HepG2 (cell line): ENCODE data around the gene NFKBIA. TPM values are rescaled to one million over a fixed set of nuclear protein-coding genes. Genes with fewer than 3 reads are reported as not detected.

Experiments used
- ATAD3A ChIP-seq: sonication (generic); formaldehyde crosslinking; IDR thresholded peaks from 2 replicates; pipeline ENCODE4 v1.4.0; 2020; ENCODE audit warnings: missing genetic modification reagents
- ATF5 ChIP-seq: sonication (generic); formaldehyde crosslinking; IDR thresholded peaks from 2 replicates; pipeline ENCODE4 v1.4.0; 2020; ENCODE audit warnings: mild to moderate bottlenecking, low read depth, missing genetic modification reagents
- CC2D1A ChIP-seq: sonication (generic); formaldehyde crosslinking; IDR thresholded peaks from 2 replicates; pipeline ENCODE4 v1.8.1; 2023; ENCODE audit warnings: mild to moderate bottlenecking, missing genetic modification reagents
- GATAD1 ChIP-seq: IDR thresholded peaks from 2 replicates; pipeline ENCODE4 v1.6.1; 2016; ENCODE audit warnings: missing genetic modification reagents, missing compliant biosample characterization
- HMGA1 ChIP-seq: sonication (generic); formaldehyde crosslinking; conservative IDR thresholded peaks from 2 replicates; pipeline ENCODE4 v1.4.0; 2020; ENCODE audit warnings: missing genetic modification reagents
- JUND ChIP-seq: sonication (generic); formaldehyde crosslinking; IDR thresholded peaks from 2 replicates; pipeline ENCODE4 v1.8.0; 2022; ENCODE audit warnings: mild to moderate bottlenecking, missing genetic modification reagents
- MEF2D ChIP-seq: sonication (generic); formaldehyde crosslinking; IDR thresholded peaks from 2 replicates; pipeline ENCODE4 v1.5.1; 2020; ENCODE audit warnings: mild to moderate bottlenecking, missing genetic modification reagents
- MIXL1 ChIP-seq: IDR thresholded peaks from 2 replicates; pipeline ENCODE4 v1.6.1; 2016
- NFYB ChIP-seq: sonication (generic); formaldehyde crosslinking; IDR thresholded peaks from 2 replicates; pipeline ENCODE4 v1.4.0; 2020; ENCODE audit warnings: missing genetic modification reagents
- NONO ChIP-seq, 2 experiments: fragments of 450-650 bp in 1 of 2; sonication (generic) in 1 of 2; formaldehyde crosslinking in 1 of 2; IDR thresholded peaks in 1 of 2; conservative IDR thresholded peaks in 1 of 2; 2 replicates each; pipeline versions ENCODE4 v1.6.1 to v1.8.0; 2017 to 2022; ENCODE audit warnings: mild to moderate bottlenecking in 1 of 2, missing genetic modification reagents in 1 of 2, moderate library complexity in 1 of 2
- RARG ChIP-seq: sonication (generic); formaldehyde crosslinking; IDR thresholded peaks from 2 replicates; pipeline ENCODE4 v1.4.0; 2020; ENCODE audit warnings: low read depth, mild to moderate bottlenecking, missing genetic modification reagents
- REPIN1 ChIP-seq: sonication (generic); formaldehyde crosslinking; IDR thresholded peaks from 2 replicates; pipeline ENCODE4 v1.8.0; 2022; ENCODE audit warnings: missing genetic modification reagents, low read depth, mild to moderate bottlenecking, borderline replicate concordance
- SMAD1 ChIP-seq: sonication (generic); formaldehyde crosslinking; IDR thresholded peaks from 2 replicates; pipeline ENCODE4 v1.4.0; 2020; ENCODE audit warnings: missing genetic modification reagents, low read depth, mild to moderate bottlenecking, borderline replicate concordance
- SRSF1 ChIP-seq: fragments of 200-400 bp; formaldehyde crosslinking; optimal IDR thresholded peaks from 2 replicates; pipeline ENCODE3; 2017; ENCODE audit warnings: mild to moderate bottlenecking, low read depth, low read length, moderate library complexity
- TSC22D2 ChIP-seq: sonication (generic); formaldehyde crosslinking; IDR thresholded peaks from 2 replicates; pipeline ENCODE4 v1.5.1; 2020; ENCODE audit warnings: missing genetic modification reagents, mild to moderate bottlenecking, borderline replicate concordance
- UBTF ChIP-seq: sonication (generic); formaldehyde crosslinking; IDR thresholded peaks from 2 replicates; pipeline ENCODE4 v1.4.0; 2020; ENCODE audit warnings: mild to moderate bottlenecking, missing genetic modification reagents
- ZBTB7B ChIP-seq: sonication (generic); formaldehyde crosslinking; IDR thresholded peaks from 2 replicates; pipeline ENCODE4 v1.4.0; 2020; ENCODE audit warnings: missing genetic modification reagents
- ZNF121 ChIP-seq: sonication (generic); formaldehyde crosslinking; IDR thresholded peaks from 2 replicates; pipeline ENCODE4 v1.5.0; 2020; ENCODE audit warnings: mild to moderate bottlenecking, missing genetic modification reagents
- ZNF367 ChIP-seq: sonication (generic); formaldehyde crosslinking; IDR thresholded peaks from 2 replicates; pipeline ENCODE4 v1.4.0; 2020; ENCODE audit warnings: missing genetic modification reagents, borderline replicate concordance
- ZNF460 ChIP-seq: sonication (generic); formaldehyde crosslinking; IDR thresholded peaks from 2 replicates; pipeline ENCODE4 v1.5.1; 2020; ENCODE audit warnings: missing genetic modification reagents, mild to moderate bottlenecking, borderline replicate concordance
- ZNF503 ChIP-seq: sonication (generic); formaldehyde crosslinking; IDR thresholded peaks from 2 replicates; pipeline ENCODE4 v1.4.0; 2020; ENCODE audit warnings: missing genetic modification reagents
- ZNF615 ChIP-seq: sonication (generic); formaldehyde crosslinking; IDR thresholded peaks from 2 replicates; pipeline ENCODE4 v1.5.0; 2020; ENCODE audit warnings: mild to moderate bottlenecking, missing genetic modification reagents, borderline replicate concordance
- ZNF644 ChIP-seq: IDR thresholded peaks from 2 replicates; pipeline ENCODE4 v1.6.1; 2016; ENCODE audit warnings: low read depth
- ZNF749 ChIP-seq: sonication (generic); formaldehyde crosslinking; IDR thresholded peaks from 2 replicates; pipeline ENCODE4 v1.8.0; 2022; ENCODE audit warnings: mild to moderate bottlenecking, missing genetic modification reagents, moderate library complexity, borderline replicate concordance
- ZSCAN30 ChIP-seq: sonication (generic); formaldehyde crosslinking; IDR thresholded peaks from 2 replicates; pipeline ENCODE4 v1.5.0; 2020; ENCODE audit warnings: mild to moderate bottlenecking, missing genetic modification reagents
- ZSCAN9 ChIP-seq: IDR thresholded peaks from 2 replicates; pipeline ENCODE4 v1.6.1; 2016; ENCODE audit warnings: borderline replicate concordance
- polyA plus RNA-seq, 8 experiments: library from polyadenylated mRNA; depleted of rRNA in 3 of 8; stranded (reverse) in 7 of 8; unstranded in 1 of 8; fragments of >200 nt; fragmentation: Illumina TruSeq in 4 of 8; extraction: Trizol in 4 of 8; gene quantifications; 2 replicates each; pipeline versions ENCODE4 v1.2.1 to v1.2.3, GENCODE V29; 2011 to 2016; ENCODE audit warnings: low read depth in 4 of 8, missing spikeins in 1 of 8, mixed read lengths in 1 of 8; ENCODE audit not compliant: insufficient read depth in 1 of 8
- total RNA-seq, 5 experiments: library from RNA; depleted of rRNA; stranded (reverse); fragments of >200 nt; fragmentation: Illumina TruSeq; extraction: Trizol; gene quantifications; 2 replicates each; pipeline ENCODE4 v1.2.3, GENCODE V29; 2016; ENCODE audit warnings: low read depth in 1 of 5

The NFKBIA gene
- total and polyA plus RNA-seq, 2 of the 13 experiments (the other 11 are each of a cell fraction or from before 2014, with no cell fraction given): 197 to 319 TPM

- TF ChIP-seq ZNF615 (CRISPR knock-in tag) (peak; percentile 63), NFYB (CRISPR knock-in tag) (peak; percentile 52), SMAD1 (CRISPR knock-in tag) (peak; percentile 90), ZNF749 (CRISPR knock-in tag) (peak; percentile 98), NONO (IDR thresholded peaks at IDR 0.05) (no peak), NONO (CRISPR knock-in tag; conservative IDR thresholded peaks at IDR 0.05) (no peak), ZNF460 (CRISPR knock-in tag) (no peak; the same call in 1 of the 2 replicates), ZNF503 (peak; percentile 99), MEF2D (CRISPR knock-in tag) (peak; percentile 98), GATAD1 (CRISPR knock-in tag) (peak; percentile 86), HMGA1 (CRISPR knock-in tag) (no peak; the same call in 1 of the 2 replicates), TSC22D2 (CRISPR knock-in tag) (peak; percentile 97), ZNF367 (peak; percentile 75; the same call in 1 of the 2 replicates), ZSCAN30 (CRISPR knock-in tag) (peak; percentile 99), SRSF1 (peak; percentile 45), ZNF121 (CRISPR knock-in tag) (peak; percentile 78), ATAD3A (CRISPR knock-in tag) (no peak), RARG (CRISPR knock-in tag) (no peak), ZBTB7B (peak; percentile 96), JUND (peak; percentile 82; the same call in 1 of the 2 replicates), UBTF (CRISPR knock-in tag) (peak; percentile 81), ZNF644 (peak; percentile 60), ATF5 (no peak; the same call in 1 of the 2 replicates), REPIN1 (CRISPR knock-in tag) (peak; percentile 96; the same call in 1 of the 2 replicates), ZSCAN9 (CRISPR knock-in tag) (peak; percentile 98), MIXL1 (CRISPR knock-in tag) (peak; percentile 93), CC2D1A (CRISPR knock-in tag) (no peak)
Measured at GRCh38 chr14:35403603-35404448, 723 bp downstream of the NFKBIA start (continued).
